Stimulated activated CD4-positive, alpha-beta T cell treated with anti-CD3 and anti-CD28 coated beads, Interleukin-2, amount 100 ng/mL, for 48 hours (primary cell): ENCODE results near the gene COQ2.

Experiments used
- DNase-seq, 2 donors: peaks; one replicate each; pipeline ENCODE4 v3.0.0-alpha.2; 2020

Gene COQ2

DNA sequence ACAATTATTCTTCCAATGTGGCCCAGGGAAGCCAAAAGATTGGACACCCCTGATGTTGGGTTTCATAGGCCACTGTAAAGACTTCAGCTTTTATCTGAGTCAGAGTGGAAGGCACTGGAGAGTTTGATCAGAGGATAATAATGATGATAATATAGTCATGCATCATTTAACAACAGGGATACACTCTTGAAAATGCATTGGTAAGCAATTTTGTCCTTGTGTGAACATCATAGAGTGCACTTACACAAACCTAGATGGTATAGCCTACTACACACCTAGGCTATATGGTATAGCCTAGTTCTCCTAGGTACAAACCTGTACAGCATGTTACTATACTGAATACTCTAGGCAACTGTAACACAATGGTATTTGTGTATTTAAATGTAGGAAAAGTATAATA lies 70.5 kb downstream of the COQ2 start:
- DNase-seq: no peak
